ENCODE data around the gene CD38.

- no peak for TF ChIP-seq CTCF (IDR thresholded peaks at IDR 0.05; ENCODE audit: poor library complexity, severe bottlenecking)
- TF ChIP-seq TAF1 (IDR thresholded peaks at IDR 0.05; ENCODE audit: low read depth) = no peak
- TF ChIP-seq EZH2 (IDR thresholded peaks at IDR 0.05; ENCODE audit: borderline replicate concordance, insufficient read depth, low read length, poor library complexity, severe bottlenecking) = no peak
- TF ChIP-seq POLR2AphosphoS5 (IDR thresholded peaks at IDR 0.05) = no peak
- no peak for TF ChIP-seq RAD21 (conservative IDR thresholded peaks at IDR 0.05)
- TF ChIP-seq EP300 (conservative IDR thresholded peaks at IDR 0.05; ENCODE audit: poor library complexity, severe bottlenecking) = no peak
- no peak for TF ChIP-seq REST (IDR thresholded peaks at IDR 0.05; ENCODE audit: borderline replicate concordance)
These were observed 59.5 kb downstream of the CD38 start for GRCh38 chr4:15837591-15837990.

Data from neural cell (in vitro differentiated cells).